Suprapubic skin (tissue), 4 donors: ENCODE data around the gene REV3L. TPM values are rescaled to one million over a fixed set of nuclear protein-coding genes. Genes with fewer than 3 reads are reported as not detected.

Experiments used
- DNase-seq, 2 donors: peaks; one replicate each; pipeline ENCODE4 v3.0.0-alpha.2; 2019; ENCODE audit warnings: low spot score in 2 of 2
- H3K27ac ChIP-seq: fragments of 200-600 bp; sonication (generic); one replicate; pipeline ENCODE4 v1.5.1; 2019
- H3K27me3 ChIP-seq: fragments of 200-600 bp; sonication (generic); one replicate; pipeline ENCODE4 v1.5.1; 2019
- H3K36me3 ChIP-seq: fragments of 200-600 bp; sonication (generic); one replicate; pipeline ENCODE4 v1.5.1; 2019
- H3K4me1 ChIP-seq: fragments of 200-600 bp; sonication (generic); one replicate; pipeline ENCODE4 v1.5.1; 2019
- H3K4me3 ChIP-seq: fragments of 200-600 bp; sonication (generic); one replicate; pipeline ENCODE4 v1.5.1; 2019; ENCODE audit warnings: mild to moderate bottlenecking
- H3K9me3 ChIP-seq: fragments of 200-600 bp; sonication (generic); one replicate; pipeline ENCODE4 v1.5.1; 2019
- EP300 ChIP-seq: sonication (generic); formaldehyde crosslinking; IDR thresholded peaks from one replicate; pipeline ENCODE4 v1.6.1; 2017; ENCODE audit warnings: antibody characterized with exemption
- POLR2A ChIP-seq, 2 donors: fragments of 450-650 bp; IDR thresholded peaks; one replicate each; pipeline ENCODE4 v1.6.1; 2017; ENCODE audit warnings: antibody characterized with exemption in 2 of 2, mild to moderate bottlenecking in 2 of 2, moderate library complexity in 2 of 2
- POLR2AphosphoS5 ChIP-seq, 3 donors: sonication (generic); formaldehyde crosslinking; IDR thresholded peaks; one replicate each; pipeline ENCODE4 v1.6.1; 2017; ENCODE audit warnings: antibody characterized with exemption in 3 of 3
- WGBS: methylation state at CpG from one replicate; pipeline ENCODE4 v1.1.5; 2018; 5-methylcytosine and 5-hydroxymethylcytosine counted together
- total RNA-seq, 4 donors: library from RNA; depleted of rRNA; stranded (reverse); fragments of >200 nt; gene quantifications; one replicate each; pipeline ENCODE4 v1.1.0, GENCODE V29; 2016
- TF ChIP-seq, protein P1 (sequence below), 2 donors: fragments of 200-600 bp in 1 of 2; fragments of 450-650 bp in 1 of 2; sonication (generic) in 1 of 2; IDR thresholded peaks; one replicate each; pipeline ENCODE4 v1.5.1; 2016 to 2019; ENCODE audit warnings: antibody characterized with exemption in 2 of 2, mild to moderate bottlenecking in 1 of 2, moderate library complexity in 1 of 2

The REV3L gene
- total RNA-seq, 4 donors from 2014 or later, result 15.7 to 47.5 (median 21.5) TPM

DNA sequence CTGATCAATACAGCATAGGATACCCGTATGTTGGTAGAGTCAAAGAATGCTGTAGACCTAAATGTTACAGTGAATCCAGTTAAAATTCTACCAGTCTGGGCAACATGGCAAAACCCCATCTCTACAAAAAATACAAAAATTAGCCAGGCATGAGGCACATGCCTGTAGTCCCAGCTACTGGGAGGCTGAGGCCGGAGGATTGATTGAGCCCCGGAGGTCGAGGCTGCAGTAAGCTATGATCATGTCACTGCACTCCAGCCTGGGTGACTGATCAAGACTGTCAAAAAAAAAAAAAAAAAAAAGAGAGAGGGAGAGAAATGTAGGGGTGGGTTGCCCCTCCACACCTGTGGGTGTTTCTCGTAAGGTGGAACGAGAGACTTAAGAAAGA is 228.2 kb downstream of the REV3L start:
- H3K4me1 ChIP-seq, result peaks cover 9% of the 10 kb centered on the region
- H3K4me3 ChIP-seq, result no peak overlapping the region
- no peak overlapping the region for H3K27ac ChIP-seq
- TF ChIP-seq EP300 (no peak), POLR2A (IDR thresholded peaks at IDR 0.05) (no peak), POLR2AphosphoS5 (IDR thresholded peaks at IDR 0.05) (no peak)
- TF ChIP-seq, protein P1, sequence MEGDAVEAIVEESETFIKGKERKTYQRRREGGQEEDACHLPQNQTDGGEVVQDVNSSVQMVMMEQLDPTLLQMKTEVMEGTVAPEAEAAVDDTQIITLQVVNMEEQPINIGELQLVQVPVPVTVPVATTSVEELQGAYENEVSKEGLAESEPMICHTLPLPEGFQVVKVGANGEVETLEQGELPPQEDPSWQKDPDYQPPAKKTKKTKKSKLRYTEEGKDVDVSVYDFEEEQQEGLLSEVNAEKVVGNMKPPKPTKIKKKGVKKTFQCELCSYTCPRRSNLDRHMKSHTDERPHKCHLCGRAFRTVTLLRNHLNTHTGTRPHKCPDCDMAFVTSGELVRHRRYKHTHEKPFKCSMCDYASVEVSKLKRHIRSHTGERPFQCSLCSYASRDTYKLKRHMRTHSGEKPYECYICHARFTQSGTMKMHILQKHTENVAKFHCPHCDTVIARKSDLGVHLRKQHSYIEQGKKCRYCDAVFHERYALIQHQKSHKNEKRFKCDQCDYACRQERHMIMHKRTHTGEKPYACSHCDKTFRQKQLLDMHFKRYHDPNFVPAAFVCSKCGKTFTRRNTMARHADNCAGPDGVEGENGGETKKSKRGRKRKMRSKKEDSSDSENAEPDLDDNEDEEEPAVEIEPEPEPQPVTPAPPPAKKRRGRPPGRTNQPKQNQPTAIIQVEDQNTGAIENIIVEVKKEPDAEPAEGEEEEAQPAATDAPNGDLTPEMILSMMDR (IDR thresholded peaks at IDR 0.05), result no peak
- H3K9me3 ChIP-seq, result no peaks in the 10 kb centered on the region
- H3K27me3 ChIP-seq, result no peaks in the 10 kb centered on the region
- 85% methylated on average over 6 of the region's 6 CpGs for WGBS
- no peaks in the 10 kb centered on the region for H3K36me3 ChIP-seq
- DNase-seq, result no peak

DNA sequence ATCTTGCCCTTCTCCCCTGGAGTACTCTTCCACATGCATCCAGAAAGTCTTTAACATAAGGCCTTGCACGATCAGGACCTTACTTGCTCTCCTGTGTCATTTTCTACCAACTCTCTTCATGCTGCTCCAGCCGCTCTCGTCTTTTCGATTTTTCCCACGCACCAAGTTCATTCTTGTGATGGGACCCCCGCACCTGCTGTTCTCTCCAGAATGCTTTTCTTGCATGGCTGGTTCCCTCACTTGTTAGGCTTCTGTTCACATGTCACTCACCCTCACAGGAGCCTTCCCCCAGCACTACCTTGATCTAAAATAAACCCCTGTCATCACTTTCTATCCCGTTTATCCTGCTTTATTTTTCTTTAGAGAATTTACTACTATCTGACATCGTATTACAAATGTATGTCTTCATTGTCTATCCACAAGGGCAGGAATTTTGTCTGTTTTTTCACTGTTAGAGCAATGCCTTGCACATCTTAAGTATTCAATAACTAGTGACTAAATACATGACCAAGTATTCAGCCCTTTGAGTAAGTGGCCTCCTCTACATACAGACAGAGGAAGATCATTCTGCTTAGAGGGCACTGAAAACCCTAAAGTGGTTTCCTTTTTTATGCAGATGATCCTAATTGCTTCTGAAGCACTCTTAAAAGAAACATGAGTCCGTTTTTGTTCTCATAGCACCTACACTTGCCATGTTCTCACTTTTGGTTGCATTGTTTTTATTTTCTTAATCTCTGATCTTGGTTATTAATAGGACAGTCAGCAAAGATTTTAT is 228.8 kb downstream of the REV3L start:
- H3K4me1 ChIP-seq, result peaks cover 5% of the 10 kb centered on the region
- no peak overlapping the region for H3K27ac ChIP-seq
- no peaks in the 10 kb centered on the region for H3K36me3 ChIP-seq
- H3K9me3 ChIP-seq, result no peaks in the 10 kb centered on the region
- no peak overlapping the region for H3K4me3 ChIP-seq
- no peaks in the 10 kb centered on the region for H3K27me3 ChIP-seq
- no peak for DNase-seq
- WGBS, result 83% methylated on average over 9 of the region's 9 CpGs
- no peak for TF ChIP-seq POLR2A (IDR thresholded peaks at IDR 0.05)
- TF ChIP-seq EP300, result no peak
- TF ChIP-seq, protein P1 (IDR thresholded peaks at IDR 0.05), result no peak
- TF ChIP-seq POLR2AphosphoS5 (IDR thresholded peaks at IDR 0.05), result no peak

DNA sequence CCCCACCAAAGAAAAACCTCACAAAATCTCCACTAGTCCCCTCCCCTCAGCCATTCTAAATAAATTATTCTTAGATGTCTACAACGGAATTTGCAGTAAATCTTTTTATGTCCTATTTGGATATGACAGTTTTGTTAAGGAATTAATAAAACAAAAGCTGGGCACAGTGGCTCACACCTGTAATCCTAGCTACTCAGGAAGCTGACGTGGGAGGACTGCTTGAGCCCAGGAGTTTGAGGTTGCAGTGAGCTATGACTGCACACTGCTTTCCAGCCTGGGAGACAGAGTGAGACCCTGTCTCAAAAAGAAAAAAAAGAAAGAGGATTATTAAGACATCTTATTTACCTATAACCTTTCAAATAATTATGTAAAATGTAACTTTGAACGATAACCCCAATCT is 230.3 kb downstream of the REV3L start:
- no peaks in the 10 kb centered on the region for H3K4me1 ChIP-seq
- H3K27ac ChIP-seq, result no peak overlapping the region
- TF ChIP-seq, protein P1 (IDR thresholded peaks at IDR 0.05), result no peak
- TF ChIP-seq POLR2A (IDR thresholded peaks at IDR 0.05), result no peak
- TF ChIP-seq POLR2AphosphoS5 (IDR thresholded peaks at IDR 0.05), result no peak
- no peak for TF ChIP-seq EP300
- no peaks in the 10 kb centered on the region for H3K27me3 ChIP-seq
- H3K36me3 ChIP-seq, result no peaks in the 10 kb centered on the region
- 80% methylated on average over 3 of the region's 3 CpGs for WGBS
- DNase-seq, result no peak
- no peaks in the 10 kb centered on the region for H3K9me3 ChIP-seq
- H3K4me3 ChIP-seq, result no peak overlapping the region

DNA sequence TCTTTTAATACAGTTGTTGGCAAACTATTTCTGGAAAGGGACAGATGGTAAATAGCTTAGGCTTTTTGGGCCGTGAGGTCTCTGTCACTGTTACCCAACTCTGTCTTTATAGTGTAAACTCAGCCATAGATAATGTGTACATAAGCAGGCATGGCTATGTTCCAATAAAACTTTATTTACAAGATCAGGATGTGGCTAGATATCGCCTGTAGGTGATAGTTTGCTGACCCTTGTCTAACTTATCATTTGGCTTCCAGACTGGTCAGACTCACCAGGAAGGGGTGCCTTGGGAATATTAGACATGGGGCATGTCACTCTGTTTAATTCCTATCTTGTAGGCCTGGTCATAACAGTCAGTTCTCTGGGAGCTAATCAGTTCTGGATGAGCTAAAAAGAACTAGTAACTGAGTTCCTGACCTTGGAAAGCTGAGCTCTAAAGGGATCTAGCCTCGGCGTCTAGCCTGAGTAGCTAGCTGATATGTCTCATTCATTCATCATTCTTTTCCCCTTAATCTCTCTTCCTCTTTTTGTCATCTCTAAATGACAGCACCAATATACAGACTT is 232.1 kb downstream of the REV3L start:
- no peaks in the 10 kb centered on the region for H3K36me3 ChIP-seq
- 77% methylated on average over 4 of the region's 4 CpGs for WGBS
- no peak overlapping the region for H3K27ac ChIP-seq
- no peaks in the 10 kb centered on the region for H3K27me3 ChIP-seq
- no peak overlapping the region for H3K4me3 ChIP-seq
- H3K9me3 ChIP-seq, result no peaks in the 10 kb centered on the region
- no peaks in the 10 kb centered on the region for H3K4me1 ChIP-seq
- no peak for TF ChIP-seq POLR2A (IDR thresholded peaks at IDR 0.05)
- TF ChIP-seq EP300, result no peak
- TF ChIP-seq, protein P1 (IDR thresholded peaks at IDR 0.05), result no peak
- TF ChIP-seq POLR2AphosphoS5 (IDR thresholded peaks at IDR 0.05), result no peak
- DNase-seq, result no peak

Other genes with a start within 250 kb of the REV3L start
- gene TRAF3IP2, start 122.7 kb upstream of the REV3L start, total RNA-seq, result 10 to 100 TPM; 59.7 to 64.0 (median 60.9) TPM